Mucosa of stomach (tissue), 1 donor: ENCODE data around the gene LRBA.
"Not testable (repeated sequence)": the region's sequence is repeated elsewhere in the genome, so short reads cannot be mapped to it uniquely, and the experiment has no call there.

Experiments used
- H3K27me3 ChIP-seq: one replicate; pipeline ENCODE4 v1.7.0; 2013; ENCODE audit warnings: mild to moderate bottlenecking, low read length; ENCODE audit not compliant: control insufficient read depth, insufficient read depth
- H3K36me3 ChIP-seq: one replicate; pipeline ENCODE4 v1.7.0; 2013; ENCODE audit warnings: low read length; ENCODE audit not compliant: control insufficient read depth, insufficient read depth
- H3K4me1 ChIP-seq: one replicate; pipeline ENCODE4 v1.7.0; 2013; ENCODE audit warnings: mild to moderate bottlenecking, low read length; ENCODE audit not compliant: control insufficient read depth, insufficient read depth
- H3K4me3 ChIP-seq: one replicate; pipeline ENCODE4 v1.7.0; 2013; ENCODE audit warnings: low read length
- H3K9ac ChIP-seq: one replicate; pipeline ENCODE4 v1.7.0; 2013; ENCODE audit warnings: mild to moderate bottlenecking, low read length, moderate library complexity
- H3K9me3 ChIP-seq: one replicate; pipeline ENCODE4 v1.7.0; 2013; ENCODE audit warnings: mild to moderate bottlenecking, low read length, moderate library complexity; ENCODE audit not compliant: control insufficient read depth
- donor health status: Pancreatic carcinoma.

Gene LRBA

DNA sequence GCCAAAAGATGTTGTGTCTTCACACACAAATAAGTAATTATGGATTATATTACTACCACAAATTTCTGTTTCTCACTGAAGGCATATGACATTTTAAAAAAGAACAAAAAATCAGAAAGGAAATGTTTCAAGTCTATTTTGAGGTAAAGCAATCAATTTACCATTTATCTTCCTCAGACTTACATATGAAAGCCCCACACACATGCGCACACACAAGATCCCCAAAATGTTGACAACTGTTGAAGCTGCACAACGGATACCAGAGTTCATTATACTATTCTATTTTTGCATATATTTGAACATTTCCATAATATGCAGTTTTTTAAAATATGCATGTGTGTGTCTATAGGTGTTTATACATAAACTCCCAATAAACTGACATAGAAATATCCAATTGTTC is 2.7 kb downstream of the LRBA start:
- Histone ChIP-seq H3K9ac (no peak overlapping the region), H3K9me3 (no peaks in the 10 kb centered on the region), H3K36me3 (no peaks in the 10 kb centered on the region), H3K27me3 (no peaks in the 10 kb centered on the region), H3K4me1 (peaks cover 6% of the 10 kb centered on the region), H3K4me3 (no peak overlapping the region)

DNA sequence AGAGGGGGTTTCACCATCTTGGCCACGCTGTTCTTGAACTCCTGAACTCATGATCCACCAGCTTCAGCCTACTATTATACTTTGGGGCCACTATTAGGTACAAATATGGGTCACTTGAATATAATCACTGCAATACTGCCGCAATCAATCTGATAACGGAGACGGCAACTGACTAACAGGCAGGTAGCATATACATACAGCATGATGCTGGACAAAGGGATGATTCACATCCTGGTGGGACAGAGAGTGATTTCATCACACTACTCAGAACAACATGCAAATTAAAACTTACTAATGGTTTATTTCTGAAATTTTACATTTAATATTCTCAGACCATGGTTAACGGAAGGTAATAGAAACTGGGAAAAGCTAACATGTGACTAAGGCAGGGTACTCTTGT is 10.9 kb downstream of the LRBA start:
- Histone ChIP-seq H3K9ac (no peak overlapping the region), H3K4me3 (no peak overlapping the region), H3K36me3 (no peaks in the 10 kb centered on the region), H3K4me1 (no peaks in the 10 kb centered on the region), H3K27me3 (no peaks in the 10 kb centered on the region), H3K9me3 (no peaks in the 10 kb centered on the region)

DNA sequence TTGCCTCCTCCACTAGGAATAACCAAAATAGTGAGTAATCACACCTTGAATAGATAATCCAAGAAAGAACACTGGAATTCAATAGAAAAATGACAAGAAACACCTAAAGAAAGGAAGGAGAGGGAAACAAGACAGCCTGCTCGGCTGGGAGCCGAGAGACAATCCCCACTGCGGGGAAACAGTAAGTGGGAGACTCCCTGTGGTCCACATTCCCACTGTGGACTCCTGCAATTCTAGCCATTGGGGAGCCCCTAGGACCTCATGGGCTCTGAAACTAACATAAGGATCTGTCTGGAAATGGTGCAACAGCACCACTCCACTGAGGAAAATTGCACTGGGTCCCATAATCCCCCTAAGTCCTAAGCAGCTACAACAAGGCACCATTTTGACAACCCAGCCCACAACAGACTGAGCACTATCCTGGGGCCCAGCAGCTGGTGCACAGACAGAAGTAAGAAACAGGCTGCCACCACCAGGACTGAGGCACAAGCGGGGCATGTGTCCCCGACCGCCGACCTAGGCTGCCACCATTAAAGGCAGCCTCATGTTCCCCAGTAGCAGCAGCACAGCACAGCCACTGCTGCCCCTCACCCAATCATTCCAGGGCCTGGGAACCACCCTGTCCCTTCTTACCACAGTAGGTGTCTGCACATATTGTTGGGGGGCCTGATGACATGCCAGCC is 14.2 kb downstream of the LRBA start:
- H3K36me3 ChIP-seq, result no peaks in the 10 kb centered on the region
- no peak overlapping the region for H3K9ac ChIP-seq
- H3K4me1 ChIP-seq, result no peaks in the 10 kb centered on the region
- no peak overlapping the region for H3K4me3 ChIP-seq
- H3K9me3 ChIP-seq, result no peaks in the 10 kb centered on the region
- H3K27me3 ChIP-seq, result no peaks in the 10 kb centered on the region

DNA sequence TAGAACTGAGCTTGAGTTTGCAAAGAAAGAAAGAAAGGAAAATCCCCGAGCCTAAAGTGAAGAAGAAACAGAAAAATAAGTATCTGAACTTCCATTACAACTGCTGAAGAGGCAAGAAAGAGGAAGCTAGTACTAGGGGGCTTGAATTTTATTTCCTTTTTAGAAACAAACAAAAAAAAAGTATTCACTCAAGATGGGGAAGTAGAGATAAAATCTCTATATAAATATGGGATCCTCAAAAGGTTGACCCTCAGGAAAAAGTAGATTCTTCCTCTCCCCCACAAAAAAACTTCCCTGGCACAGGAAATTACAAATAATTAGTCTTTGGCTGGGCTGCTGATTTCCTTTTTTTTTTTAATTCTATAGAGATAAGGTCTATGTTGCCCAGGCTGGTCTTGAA is 16.0 kb downstream of the LRBA start:
- no peak overlapping the region for H3K9ac ChIP-seq
- H3K36me3 ChIP-seq, result no peaks in the 10 kb centered on the region
- no peaks in the 10 kb centered on the region for H3K4me1 ChIP-seq
- no peaks in the 10 kb centered on the region for H3K27me3 ChIP-seq
- H3K9me3 ChIP-seq, result no peaks in the 10 kb centered on the region
- H3K4me3 ChIP-seq, result no peak overlapping the region

DNA sequence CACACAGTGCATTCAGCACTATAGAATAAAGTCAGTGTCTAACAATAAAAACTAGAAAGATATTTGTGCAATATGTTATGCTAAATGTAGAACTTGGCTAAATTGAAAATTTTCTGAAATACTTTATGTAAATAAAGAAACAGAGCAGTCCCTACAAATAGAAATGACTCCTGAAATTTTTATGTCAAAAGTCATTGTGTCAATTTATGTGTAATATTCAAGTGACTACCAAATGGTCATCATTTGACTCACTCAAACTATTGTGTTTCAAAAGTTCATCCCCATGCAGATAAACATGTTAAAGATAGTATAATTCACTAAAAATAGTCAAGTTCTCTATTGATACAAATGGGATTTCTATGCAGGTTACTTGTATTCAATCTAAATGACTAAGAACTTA is 17.9 kb downstream of the LRBA start:
- no peaks in the 10 kb centered on the region for H3K27me3 ChIP-seq
- no peak overlapping the region for H3K4me3 ChIP-seq
- no peaks in the 10 kb centered on the region for H3K9me3 ChIP-seq
- no peak overlapping the region for H3K9ac ChIP-seq
- no peaks in the 10 kb centered on the region for H3K36me3 ChIP-seq
- no peaks in the 10 kb centered on the region for H3K4me1 ChIP-seq

DNA sequence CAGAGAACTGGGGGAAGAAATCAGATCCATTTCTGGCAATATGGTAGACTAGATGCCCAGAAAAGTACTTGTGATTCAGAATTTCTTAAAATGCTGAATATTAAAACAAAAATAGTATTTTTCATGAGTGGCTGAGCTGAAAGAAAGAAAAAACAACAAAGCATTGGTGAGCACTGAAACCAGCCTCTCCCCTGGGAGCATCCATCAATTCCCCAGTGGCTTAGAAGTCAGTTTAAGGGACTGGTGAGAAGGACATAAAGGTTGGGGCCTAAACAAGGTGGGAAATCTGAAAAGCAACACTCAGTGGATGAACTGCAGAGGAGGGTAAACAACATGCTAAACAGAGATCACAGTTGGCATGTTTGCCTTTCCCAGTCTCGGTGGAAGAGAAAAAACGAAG is 20.4 kb downstream of the LRBA start:
- H3K4me3 ChIP-seq, result no peak overlapping the region
- H3K36me3 ChIP-seq, result no peaks in the 10 kb centered on the region
- no peaks in the 10 kb centered on the region for H3K9me3 ChIP-seq
- H3K9ac ChIP-seq, result no peak overlapping the region
- H3K4me1 ChIP-seq, result no peaks in the 10 kb centered on the region
- no peaks in the 10 kb centered on the region for H3K27me3 ChIP-seq

DNA sequence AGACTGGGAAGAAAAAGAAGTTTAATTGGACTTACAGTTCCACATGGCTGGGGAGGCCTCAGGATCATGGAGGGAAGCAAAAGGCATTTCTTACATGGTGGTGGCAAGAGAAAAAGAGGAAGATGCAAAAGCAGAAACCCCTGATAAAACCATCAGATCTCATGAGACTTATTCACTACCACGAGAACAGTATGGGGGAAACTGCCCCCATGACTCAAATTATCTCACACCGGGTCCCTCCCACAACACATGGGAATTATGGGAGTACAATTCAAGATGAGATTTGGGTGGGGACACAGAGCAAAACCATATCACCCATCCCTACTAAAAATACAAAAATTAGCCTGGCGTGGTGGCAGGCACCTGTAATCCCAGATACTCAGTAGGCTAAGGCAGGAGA is 21.5 kb downstream of the LRBA start:
- H3K27me3 ChIP-seq, H3K36me3 ChIP-seq, H3K9me3 ChIP-seq: not testable (repeated sequence)

DNA sequence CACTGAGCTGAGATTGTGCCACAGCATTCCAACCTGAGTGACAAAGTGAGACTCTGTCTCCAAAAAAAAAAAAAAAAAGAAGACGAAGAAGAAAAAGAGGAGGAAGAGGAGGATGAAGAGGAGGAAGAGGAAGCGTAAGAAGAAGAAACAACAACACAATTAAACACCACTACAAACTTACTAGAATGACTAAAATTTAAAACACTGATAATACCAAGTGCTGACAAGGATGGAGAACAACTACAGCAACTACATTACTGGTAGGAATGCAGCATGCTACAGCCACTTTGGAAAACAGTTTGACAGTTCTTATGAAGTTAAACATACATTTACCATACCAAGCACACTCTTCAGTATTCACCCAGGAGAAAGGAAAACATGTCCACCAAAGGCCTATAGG is 24.1 kb downstream of the LRBA start:
- Histone ChIP-seq H3K27me3 (no peaks in the 10 kb centered on the region), H3K36me3 (no peaks in the 10 kb centered on the region), H3K9ac (no peak overlapping the region), H3K4me3 (no peak overlapping the region), H3K4me1 (no peaks in the 10 kb centered on the region), H3K9me3 (no peaks in the 10 kb centered on the region)

More for the DNA sequence above, 21.5 kb downstream of the LRBA start:
- not testable (repeated sequence) for H3K4me1 ChIP-seq, H3K4me3 ChIP-seq, H3K9ac ChIP-seq

DNA sequence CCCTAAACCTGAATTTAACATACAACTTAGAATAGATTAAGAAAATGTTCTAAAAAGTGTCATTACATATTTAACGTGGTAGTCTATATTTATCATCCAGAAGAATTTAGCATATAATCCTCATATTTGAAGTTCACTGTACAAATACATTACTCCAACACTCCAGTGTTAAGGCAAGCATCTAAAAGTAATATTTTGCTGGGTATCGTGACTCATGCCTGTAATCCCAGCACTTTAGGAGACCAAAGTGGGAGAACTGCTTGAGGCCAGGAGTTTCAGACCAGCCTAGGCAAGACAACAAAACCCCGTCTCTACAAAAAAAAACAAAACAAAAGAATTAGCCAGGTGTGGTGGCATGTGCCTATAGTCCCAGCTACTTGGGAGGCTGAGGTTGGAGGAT is 24.8 kb downstream of the LRBA start:
- H3K36me3 ChIP-seq, result no peaks in the 10 kb centered on the region
- H3K27me3 ChIP-seq, result no peaks in the 10 kb centered on the region
- H3K4me3 ChIP-seq, result no peak overlapping the region
- H3K9ac ChIP-seq, result no peak overlapping the region
- H3K4me1 ChIP-seq, result no peaks in the 10 kb centered on the region
- H3K9me3 ChIP-seq, result no peaks in the 10 kb centered on the region

DNA sequence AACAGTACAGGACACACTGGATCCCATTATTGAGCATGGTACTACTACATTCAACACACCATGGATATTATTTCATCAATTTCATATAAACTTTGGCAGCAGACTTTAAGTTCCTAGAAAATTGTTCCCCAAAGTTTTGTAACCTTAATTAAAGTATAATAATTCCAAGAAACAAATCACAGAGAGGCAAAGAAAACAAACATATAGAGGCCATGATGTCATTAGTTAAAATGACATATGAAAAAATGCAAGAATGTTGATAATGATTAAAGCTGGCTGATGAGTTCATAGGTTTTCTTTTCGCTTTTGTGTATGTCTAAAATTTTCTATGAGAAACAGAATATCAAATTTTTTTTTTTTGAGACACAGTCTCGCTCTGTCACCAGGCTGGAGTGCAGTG is 26.8 kb downstream of the LRBA start:
- H3K9ac ChIP-seq, result no peak overlapping the region
- no peaks in the 10 kb centered on the region for H3K27me3 ChIP-seq
- no peaks in the 10 kb centered on the region for H3K9me3 ChIP-seq
- H3K4me1 ChIP-seq, result no peaks in the 10 kb centered on the region
- H3K4me3 ChIP-seq, result no peak overlapping the region
- no peaks in the 10 kb centered on the region for H3K36me3 ChIP-seq

DNA sequence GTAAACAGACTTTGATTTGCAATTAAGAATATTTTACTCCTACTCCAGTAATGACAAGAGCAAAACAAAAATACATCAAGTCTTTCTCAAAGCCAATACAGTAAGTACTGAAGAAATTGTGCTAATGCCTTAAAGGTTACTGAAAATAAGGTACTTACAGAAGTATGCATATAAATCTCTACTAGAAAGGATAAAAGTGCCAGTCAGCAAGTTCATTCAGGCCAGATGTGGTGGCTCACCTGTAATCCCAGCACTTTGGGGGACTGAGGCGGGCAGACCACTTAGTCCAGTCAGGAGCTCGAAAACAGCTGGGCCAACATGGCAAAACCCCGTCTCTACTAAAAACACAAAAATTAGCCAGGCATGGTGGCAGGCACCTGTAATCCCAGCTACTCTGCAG is 27.9 kb downstream of the LRBA start:
- no peaks in the 10 kb centered on the region for H3K9me3 ChIP-seq
- H3K4me3 ChIP-seq, result no peak overlapping the region
- H3K27me3 ChIP-seq, result no peaks in the 10 kb centered on the region
- H3K9ac ChIP-seq, result no peak overlapping the region
- no peaks in the 10 kb centered on the region for H3K36me3 ChIP-seq
- H3K4me1 ChIP-seq, result no peaks in the 10 kb centered on the region

DNA sequence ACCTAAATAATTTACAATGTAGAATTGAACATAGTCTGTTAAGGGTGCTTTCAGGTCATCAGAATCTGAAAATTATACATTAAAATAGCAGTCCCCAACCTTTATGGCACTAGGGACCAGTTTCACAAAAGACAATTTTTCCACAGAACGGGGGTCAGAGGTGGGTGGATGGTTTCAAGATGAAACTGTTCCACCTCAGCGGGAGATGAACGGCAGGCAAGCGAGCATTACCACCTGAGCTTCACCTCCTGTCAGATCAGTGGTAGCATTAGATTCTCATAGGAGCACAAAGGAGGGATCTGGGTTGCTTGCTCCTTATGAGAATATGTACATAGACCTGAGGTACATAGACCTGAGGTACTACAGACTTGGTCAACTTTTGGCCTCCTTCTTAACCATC is 29.0 kb downstream of the LRBA start:
- Histone ChIP-seq H3K9ac (no peak overlapping the region), H3K36me3 (no peaks in the 10 kb centered on the region), H3K27me3 (no peaks in the 10 kb centered on the region), H3K4me3 (no peak overlapping the region), H3K9me3 (no peaks in the 10 kb centered on the region), H3K4me1 (no peaks in the 10 kb centered on the region)

DNA sequence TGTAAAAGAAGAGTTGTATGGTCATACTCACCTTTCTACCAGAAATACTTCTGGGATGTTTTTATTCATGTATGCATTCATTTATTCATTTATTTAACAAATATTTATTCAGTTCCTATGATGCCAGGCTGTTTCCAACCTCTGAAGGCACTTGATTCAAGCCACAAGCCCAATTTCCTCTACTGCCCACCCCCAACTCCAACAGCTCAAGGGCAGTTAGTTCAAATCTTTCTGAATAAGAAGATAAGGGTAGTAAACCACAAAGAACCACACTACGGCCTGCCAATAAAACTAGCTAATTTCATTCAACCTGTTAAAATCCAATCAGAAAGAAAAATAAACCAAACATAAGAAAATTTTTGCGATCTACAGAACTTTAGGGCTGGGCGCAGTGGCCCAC is 31.2 kb downstream of the LRBA start:
- Histone ChIP-seq H3K9ac (no peak overlapping the region), H3K4me3 (no peak overlapping the region), H3K4me1 (peaks cover 6% of the 10 kb centered on the region), H3K9me3 (no peaks in the 10 kb centered on the region), H3K27me3 (no peaks in the 10 kb centered on the region), H3K36me3 (no peaks in the 10 kb centered on the region)
